GM12878 (cell line): ENCODE results near the gene SFI1.

Experiments
- CBX3 ChIP-seq: fragments of 200-600 bp; sonication (generic); IDR thresholded peaks from 2 replicates; pipeline ENCODE4 v1.6.1; 2016; ENCODE audit warnings: low read depth, borderline replicate concordance
- EGR1 ChIP-seq, 2 experiments: IDR thresholded peaks; 1 replicate in 1 of 2; 2 replicates in 1 of 2; pipeline ENCODE4 v1.6.1; 2011 to 2012; ENCODE audit warnings: low read depth in 2 of 2, low read length in 2 of 2, borderline replicate concordance in 1 of 2, mild to moderate bottlenecking in 1 of 2, moderate library complexity in 1 of 2
- POLR2A ChIP-seq: IDR thresholded peaks from 2 replicates; pipeline ENCODE4 v1.6.1; 2011; ENCODE audit warnings: low read depth, mild to moderate bottlenecking, low read length
- TARDBP ChIP-seq: IDR thresholded peaks from 2 replicates; pipeline ENCODE4 v1.6.1; 2016; ENCODE audit warnings: borderline replicate concordance

DNA sequence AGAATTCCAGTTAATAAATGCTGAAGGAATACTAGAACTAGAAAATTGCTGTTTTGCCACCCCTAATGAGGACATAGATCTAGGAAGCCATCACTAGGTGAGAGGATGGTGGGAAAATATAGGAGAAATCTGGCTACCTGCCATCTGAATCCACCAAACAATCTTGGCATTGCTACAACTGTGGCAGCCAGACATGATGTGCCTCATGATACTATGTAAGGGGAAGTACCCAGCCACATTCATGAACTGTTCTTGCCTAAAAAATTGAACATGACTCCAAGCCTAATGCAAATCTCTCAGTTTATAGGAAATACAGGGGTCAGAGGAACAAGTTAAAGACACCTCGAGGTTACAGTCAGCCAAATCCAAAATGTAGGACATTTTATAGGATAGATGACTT, 72.8 kb downstream of the SFI1 start:
- TF ChIP-seq TARDBP (no peak), CBX3 (no peak), EGR1 (IDR thresholded peaks at IDR 0.05; ENCODE audit: borderline replicate concordance in 1 of 2, low read depth in 2 of 2, low read length in 2 of 2) (no peak), POLR2A (no peak)
